Stimulated activated CD8-positive, alpha-beta memory T cell treated with anti-CD3 and anti-CD28 coated beads, Interleukin-12 subunit alpha, Interleukin-12 subunit beta, amount 100 ng/mL, for 24 hours (primary cell): ENCODE results near the gene ZNF263.

Experiments used
- DNase-seq: peaks from one replicate; pipeline ENCODE4 v3.0.0-alpha.2; 2020; ENCODE audit errors: extremely low read depth

The ZNF263 gene

GRCh38 chr16:3327514-3327913 lies 44.2 kb downstream of the ZNF263 start:
- DNase-seq = no peak

- DNase-seq = no peak
Observed at GRCh38 chr16:3328104-3328503, 44.8 kb downstream of the ZNF263 start.

GRCh38 chr16:3328643-3329042 lies 45.4 kb downstream of the ZNF263 start:
- DNase-seq = no peak
